ENCODE measurements around the gene TNFRSF8. TPM values are rescaled to one million over a fixed set of nuclear protein-coding genes. Genes with fewer than 3 reads are reported as not detected.

Gene TNFRSF8
- total and polyA plus RNA-seq, 9 of the 15 experiments (the other 6 are each of a cell fraction or from before 2014, with no cell fraction given): 3.5 to 38.4 (median 17.1) TPM

DNA sequence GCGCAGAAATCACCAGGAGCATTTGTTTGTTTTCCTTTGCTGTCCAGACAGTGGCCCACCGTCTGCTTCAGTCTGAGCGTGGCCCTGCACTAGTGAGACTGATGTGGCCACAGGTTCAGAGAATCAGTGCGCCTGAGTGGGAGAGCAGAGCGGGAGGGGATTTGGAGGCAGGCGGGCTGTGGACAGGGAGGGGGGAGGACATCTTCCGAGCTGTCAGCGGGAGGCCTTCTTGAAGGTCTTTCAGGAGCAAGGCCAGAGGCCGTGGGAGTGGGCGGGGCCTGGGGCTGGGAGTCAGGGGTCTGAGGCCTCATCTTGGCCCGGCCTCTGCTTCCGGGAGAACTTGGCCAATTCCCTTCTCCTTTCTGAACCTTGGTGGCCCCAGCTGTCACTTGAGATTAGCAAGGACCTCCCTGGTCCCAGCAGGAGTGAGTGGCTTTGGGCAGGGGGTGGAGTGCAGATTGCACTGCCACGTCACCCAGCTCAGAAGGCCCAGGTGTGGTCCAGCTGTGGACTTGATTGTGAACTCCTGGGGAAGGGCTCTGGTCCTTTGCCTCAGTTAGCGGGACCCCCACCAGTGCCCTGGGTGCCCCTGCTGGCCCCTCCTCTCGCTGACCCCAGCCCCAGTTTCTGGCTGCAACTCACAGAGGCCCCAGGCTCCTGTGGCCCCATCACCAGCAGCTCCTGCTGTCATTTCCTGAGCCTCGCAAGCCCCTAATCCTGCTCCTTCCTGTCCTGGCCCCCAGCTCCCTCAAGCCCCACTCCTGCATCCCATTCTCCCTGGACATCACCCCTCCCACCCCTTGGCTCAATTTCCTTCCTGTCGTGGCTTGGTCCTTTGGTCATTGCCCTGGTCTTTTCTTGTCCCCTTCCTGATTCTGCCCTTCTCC, 112.1 kb downstream of the TNFRSF8 start (continued):
- TF ChIP-seq, protein P1, sequence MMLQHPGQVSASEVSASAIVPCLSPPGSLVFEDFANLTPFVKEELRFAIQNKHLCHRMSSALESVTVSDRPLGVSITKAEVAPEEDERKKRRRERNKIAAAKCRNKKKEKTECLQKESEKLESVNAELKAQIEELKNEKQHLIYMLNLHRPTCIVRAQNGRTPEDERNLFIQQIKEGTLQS (IDR thresholded peaks at IDR 0.05): peak; percentile 73
- TF ChIP-seq, protein P1 (CRISPR knock-in tag; conservative IDR thresholded peaks at IDR 0.05): peak; percentile 39; the same call in 1 of the 2 replicates
- TF ChIP-seq, protein P2, sequence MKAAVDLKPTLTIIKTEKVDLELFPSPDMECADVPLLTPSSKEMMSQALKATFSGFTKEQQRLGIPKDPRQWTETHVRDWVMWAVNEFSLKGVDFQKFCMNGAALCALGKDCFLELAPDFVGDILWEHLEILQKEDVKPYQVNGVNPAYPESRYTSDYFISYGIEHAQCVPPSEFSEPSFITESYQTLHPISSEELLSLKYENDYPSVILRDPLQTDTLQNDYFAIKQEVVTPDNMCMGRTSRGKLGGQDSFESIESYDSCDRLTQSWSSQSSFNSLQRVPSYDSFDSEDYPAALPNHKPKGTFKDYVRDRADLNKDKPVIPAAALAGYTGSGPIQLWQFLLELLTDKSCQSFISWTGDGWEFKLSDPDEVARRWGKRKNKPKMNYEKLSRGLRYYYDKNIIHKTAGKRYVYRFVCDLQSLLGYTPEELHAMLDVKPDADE (conservative IDR thresholded peaks at IDR 0.05; ENCODE audit: control insufficient read depth, low read depth, low read length): peak; percentile 64; the same call in 1 of the 2 replicates
- TF ChIP-seq, protein P3, sequence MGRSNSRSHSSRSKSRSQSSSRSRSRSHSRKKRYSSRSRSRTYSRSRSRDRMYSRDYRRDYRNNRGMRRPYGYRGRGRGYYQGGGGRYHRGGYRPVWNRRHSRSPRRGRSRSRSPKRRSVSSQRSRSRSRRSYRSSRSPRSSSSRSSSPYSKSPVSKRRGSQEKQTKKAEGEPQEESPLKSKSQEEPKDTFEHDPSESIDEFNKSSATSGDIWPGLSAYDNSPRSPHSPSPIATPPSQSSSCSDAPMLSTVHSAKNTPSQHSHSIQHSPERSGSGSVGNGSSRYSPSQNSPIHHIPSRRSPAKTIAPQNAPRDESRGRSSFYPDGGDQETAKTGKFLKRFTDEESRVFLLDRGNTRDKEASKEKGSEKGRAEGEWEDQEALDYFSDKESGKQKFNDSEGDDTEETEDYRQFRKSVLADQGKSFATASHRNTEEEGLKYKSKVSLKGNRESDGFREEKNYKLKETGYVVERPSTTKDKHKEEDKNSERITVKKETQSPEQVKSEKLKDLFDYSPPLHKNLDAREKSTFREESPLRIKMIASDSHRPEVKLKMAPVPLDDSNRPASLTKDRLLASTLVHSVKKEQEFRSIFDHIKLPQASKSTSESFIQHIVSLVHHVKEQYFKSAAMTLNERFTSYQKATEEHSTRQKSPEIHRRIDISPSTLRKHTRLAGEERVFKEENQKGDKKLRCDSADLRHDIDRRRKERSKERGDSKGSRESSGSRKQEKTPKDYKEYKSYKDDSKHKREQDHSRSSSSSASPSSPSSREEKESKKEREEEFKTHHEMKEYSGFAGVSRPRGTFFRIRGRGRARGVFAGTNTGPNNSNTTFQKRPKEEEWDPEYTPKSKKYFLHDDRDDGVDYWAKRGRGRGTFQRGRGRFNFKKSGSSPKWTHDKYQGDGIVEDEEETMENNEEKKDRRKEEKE (IDR thresholded peaks at IDR 0.05; ENCODE audit: borderline replicate concordance in 1 of 2, control insufficient read depth in 1 of 2, low read depth in 2 of 2, low read length in 1 of 2): no peak
- peak in 1 of 2 experiments; percentile 69; a peak in 1 of 4 replicates for TF ChIP-seq SRF (CRISPR knock-in tag; IDR thresholded peaks at IDR 0.05)
- peak; percentile 94 for TF ChIP-seq KLF16 (IDR thresholded peaks at IDR 0.05)
- TF ChIP-seq CBFA2T3 (IDR thresholded peaks at IDR 0.05): peak; percentile 97
- peak in 1 of 2 experiments; percentile 69; a peak in 1 of 3 replicates for TF ChIP-seq CBX3 (IDR thresholded peaks at IDR 0.05; ENCODE audit: borderline replicate concordance in 1 of 2, low read length in 2 of 2)
- TF ChIP-seq SP1 (CRISPR knock-in tag; IDR thresholded peaks at IDR 0.05): 0 out of 2 replicates have a peak, but pooled peaks have one; percentile 41
- TF ChIP-seq SOX6 (IDR thresholded peaks at IDR 0.05): peak; percentile 63; the same call in 1 of the 2 replicates
- TF ChIP-seq, protein P4, sequence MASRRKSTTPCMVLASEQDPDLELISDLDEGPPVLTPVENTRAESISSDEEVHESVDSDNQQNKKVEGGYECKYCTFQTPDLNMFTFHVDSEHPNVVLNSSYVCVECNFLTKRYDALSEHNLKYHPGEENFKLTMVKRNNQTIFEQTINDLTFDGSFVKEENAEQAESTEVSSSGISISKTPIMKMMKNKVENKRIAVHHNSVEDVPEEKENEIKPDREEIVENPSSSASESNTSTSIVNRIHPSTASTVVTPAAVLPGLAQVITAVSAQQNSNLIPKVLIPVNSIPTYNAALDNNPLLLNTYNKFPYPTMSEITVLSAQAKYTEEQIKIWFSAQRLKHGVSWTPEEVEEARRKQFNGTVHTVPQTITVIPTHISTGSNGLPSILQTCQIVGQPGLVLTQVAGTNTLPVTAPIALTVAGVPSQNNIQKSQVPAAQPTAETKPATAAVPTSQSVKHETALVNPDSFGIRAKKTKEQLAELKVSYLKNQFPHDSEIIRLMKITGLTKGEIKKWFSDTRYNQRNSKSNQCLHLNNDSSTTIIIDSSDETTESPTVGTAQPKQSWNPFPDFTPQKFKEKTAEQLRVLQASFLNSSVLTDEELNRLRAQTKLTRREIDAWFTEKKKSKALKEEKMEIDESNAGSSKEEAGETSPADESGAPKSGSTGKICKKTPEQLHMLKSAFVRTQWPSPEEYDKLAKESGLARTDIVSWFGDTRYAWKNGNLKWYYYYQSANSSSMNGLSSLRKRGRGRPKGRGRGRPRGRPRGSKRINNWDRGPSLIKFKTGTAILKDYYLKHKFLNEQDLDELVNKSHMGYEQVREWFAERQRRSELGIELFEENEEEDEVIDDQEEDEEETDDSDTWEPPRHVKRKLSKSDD (conservative IDR thresholded peaks at IDR 0.05; ENCODE audit: low read length): no peak
